HepG2 (cell line): ENCODE results near the gene SIRT7. TPM values are rescaled to one million over a fixed set of nuclear protein-coding genes. Genes with fewer than 3 reads are reported as not detected.
A peak's percentile ranks its signal among the peaks of the same experiment; 100 is the strongest.

Experiments used
- GABPB1 ChIP-seq: IDR thresholded peaks from 2 replicates; pipeline ENCODE4 v1.6.1; 2016; ENCODE audit warnings: mild to moderate bottlenecking, missing genetic modification reagents, moderate library complexity, missing compliant biosample characterization
- HHEX ChIP-seq: IDR thresholded peaks from 2 replicates; pipeline ENCODE4 v1.6.1; 2016; ENCODE audit warnings: control low read depth
- HNF1B ChIP-seq: sonication (generic); formaldehyde crosslinking; IDR thresholded peaks from 2 replicates; pipeline ENCODE4 v1.5.1; 2020; ENCODE audit warnings: mild to moderate bottlenecking, moderate library complexity, missing genetic modification reagents
- HOXA5 ChIP-seq: sonication (generic); formaldehyde crosslinking; IDR thresholded peaks from 2 replicates; pipeline ENCODE4 v1.4.0; 2020; ENCODE audit warnings: missing genetic modification reagents
- JUND ChIP-seq: sonication (generic); formaldehyde crosslinking; IDR thresholded peaks from 2 replicates; pipeline ENCODE4 v1.8.0; 2022; ENCODE audit warnings: mild to moderate bottlenecking, missing genetic modification reagents
- KLF6 ChIP-seq: IDR thresholded peaks from 2 replicates; pipeline ENCODE4 v1.8.0; 2016; ENCODE audit warnings: missing biosample characterization, missing genetic modification reagents
- MAFG ChIP-seq: sonication (generic); formaldehyde crosslinking; IDR thresholded peaks from 2 replicates; pipeline ENCODE4 v1.5.1; 2020; ENCODE audit warnings: mild to moderate bottlenecking, missing genetic modification reagents
- MBNL3 ChIP-seq: fragments of 250-450 bp; sonication (Bioruptor Pico); conservative IDR thresholded peaks from 2 replicates; pipeline ENCODE4 v1.8.0; 2022; ENCODE audit warnings: mild to moderate bottlenecking, inconsistent platforms
- MED8 ChIP-seq: sonication (generic); formaldehyde crosslinking; IDR thresholded peaks from 2 replicates; pipeline ENCODE4 v1.8.1; 2023; ENCODE audit warnings: mild to moderate bottlenecking, missing genetic modification reagents; ENCODE audit not compliant: insufficient replicate concordance
- MIXL1 ChIP-seq: IDR thresholded peaks from 2 replicates; pipeline ENCODE4 v1.6.1; 2016
- PHF20 ChIP-seq: sonication (generic); formaldehyde crosslinking; IDR thresholded peaks from 2 replicates; pipeline ENCODE4 v1.5.0; 2020; ENCODE audit warnings: mild to moderate bottlenecking, missing genetic modification reagents
- RORA ChIP-seq: sonication (generic); formaldehyde crosslinking; IDR thresholded peaks from 2 replicates; pipeline ENCODE4 v1.5.0; 2020; ENCODE audit warnings: mild to moderate bottlenecking, missing genetic modification reagents, moderate library complexity
- SALL2 ChIP-seq: sonication (generic); formaldehyde crosslinking; IDR thresholded peaks from 2 replicates; pipeline ENCODE4 v1.8.1; 2023; ENCODE audit warnings: mild to moderate bottlenecking, missing genetic modification reagents, inconsistent platforms
- SMARCE1 ChIP-seq: fragments of 450-650 bp; IDR thresholded peaks from 2 replicates; pipeline ENCODE4 v1.6.1; 2017; ENCODE audit warnings: borderline replicate concordance
- SRF ChIP-seq: IDR thresholded peaks from 2 replicates; pipeline ENCODE4 v1.6.1; 2011; ENCODE audit warnings: mild to moderate bottlenecking, low read depth, low read length, moderate library complexity
- STAG1 ChIP-seq: sonication (generic); formaldehyde crosslinking; IDR thresholded peaks from 2 replicates; pipeline ENCODE4 v1.4.0; 2020; ENCODE audit warnings: missing genetic modification reagents
- TIGD3 ChIP-seq: sonication (generic); formaldehyde crosslinking; IDR thresholded peaks from 2 replicates; pipeline ENCODE4 v1.5.1; 2020; ENCODE audit warnings: mild to moderate bottlenecking, missing genetic modification reagents, borderline replicate concordance
- ZBTB1 ChIP-seq: sonication (generic); formaldehyde crosslinking; IDR thresholded peaks from 2 replicates; pipeline ENCODE4 v1.4.0; 2020; ENCODE audit warnings: missing genetic modification reagents, borderline replicate concordance
- ZNF121 ChIP-seq: sonication (generic); formaldehyde crosslinking; IDR thresholded peaks from 2 replicates; pipeline ENCODE4 v1.5.0; 2020; ENCODE audit warnings: mild to moderate bottlenecking, missing genetic modification reagents
- ZNF225 ChIP-seq: sonication (generic); formaldehyde crosslinking; IDR thresholded peaks from 2 replicates; pipeline ENCODE4 v1.4.0; 2020; ENCODE audit warnings: mild to moderate bottlenecking, missing genetic modification reagents
- ZNF235 ChIP-seq: sonication (generic); formaldehyde crosslinking; IDR thresholded peaks from 2 replicates; pipeline ENCODE4 v1.8.1; 2023; ENCODE audit warnings: mild to moderate bottlenecking, missing genetic modification reagents, borderline replicate concordance
- ZNF510 ChIP-seq: sonication (generic); formaldehyde crosslinking; IDR thresholded peaks from 2 replicates; pipeline ENCODE4 v1.4.0; 2020; ENCODE audit warnings: low read depth, mild to moderate bottlenecking, missing genetic modification reagents
- ZNF552 ChIP-seq: sonication (generic); formaldehyde crosslinking; IDR thresholded peaks from 2 replicates; pipeline ENCODE4 v1.9.0; 2022; ENCODE audit warnings: missing genetic modification reagents, mild to moderate bottlenecking, borderline replicate concordance
- polyA plus RNA-seq, 8 experiments: library from polyadenylated mRNA; depleted of rRNA in 3 of 8; stranded (reverse) in 7 of 8; unstranded in 1 of 8; fragments of >200 nt; fragmentation: Illumina TruSeq in 4 of 8; extraction: Trizol in 4 of 8; gene quantifications; 2 replicates each; pipeline versions ENCODE4 v1.2.1 to v1.2.3, GENCODE V29; 2011 to 2016; ENCODE audit warnings: low read depth in 4 of 8, missing spikeins in 1 of 8, mixed read lengths in 1 of 8; ENCODE audit not compliant: insufficient read depth in 1 of 8
- total RNA-seq, 5 experiments: library from RNA; depleted of rRNA; stranded (reverse); fragments of >200 nt; fragmentation: Illumina TruSeq; extraction: Trizol; gene quantifications; 2 replicates each; pipeline ENCODE4 v1.2.3, GENCODE V29; 2016; ENCODE audit warnings: low read depth in 1 of 5
- TF ChIP-seq, protein P1 (sequence below): sonication (generic); formaldehyde crosslinking; IDR thresholded peaks from 2 replicates; pipeline ENCODE4 v1.4.0; 2020; ENCODE audit warnings: missing genetic modification reagents, borderline replicate concordance
- TF ChIP-seq, protein P2 (sequence below): sonication (generic); formaldehyde crosslinking; IDR thresholded peaks from 2 replicates; pipeline ENCODE4 v1.5.1; 2020; ENCODE audit warnings: mild to moderate bottlenecking, missing genetic modification reagents, moderate library complexity

SIRT7 gene
- total and polyA plus RNA-seq, 2 of the 13 experiments (the other 11 are each of a cell fraction or from before 2014, with no cell fraction given): 8.3 to 24.8 TPM

GRCh38 chr17:81871387-81872230 is 46.4 kb downstream of the SIRT7 start (continued):
- TF ChIP-seq MED8 (CRISPR knock-in tag) (peak; percentile 85), ZNF235 (CRISPR knock-in tag) (peak; percentile 91), HOXA5 (CRISPR knock-in tag) (peak; percentile 51), GABPB1 (CRISPR knock-in tag) (peak; percentile 92), HNF1B (0 out of 2 replicates have a peak, but pooled peaks have one; percentile 38), SMARCE1 (no peak), ZNF510 (CRISPR knock-in tag) (peak; percentile 84), PHF20 (CRISPR knock-in tag) (peak; percentile 91), MAFG (no peak), HHEX (CRISPR knock-in tag) (no peak), STAG1 (no peak), KLF6 (CRISPR knock-in tag) (no peak; the same call in 1 of the 2 replicates), ZNF225 (peak; percentile 98; the same call in 1 of the 2 replicates), SRF (peak; percentile 55; the same call in 1 of the 2 replicates), JUND (CRISPR knock-in tag) (peak; percentile 84), ZNF121 (peak; percentile 37; the same call in 1 of the 2 replicates), MIXL1 (CRISPR knock-in tag) (peak; percentile 78), RORA (CRISPR knock-in tag) (no peak), MBNL3 (CRISPR knock-in tag) (no peak; the same call in 1 of the 2 replicates), TIGD3 (CRISPR knock-in tag) (no peak), ZBTB1 (CRISPR knock-in tag) (no peak), ZNF552 (CRISPR knock-in tag) (peak; percentile 98), SALL2 (CRISPR knock-in tag) (peak; percentile 85)
- TF ChIP-seq, protein P1, sequence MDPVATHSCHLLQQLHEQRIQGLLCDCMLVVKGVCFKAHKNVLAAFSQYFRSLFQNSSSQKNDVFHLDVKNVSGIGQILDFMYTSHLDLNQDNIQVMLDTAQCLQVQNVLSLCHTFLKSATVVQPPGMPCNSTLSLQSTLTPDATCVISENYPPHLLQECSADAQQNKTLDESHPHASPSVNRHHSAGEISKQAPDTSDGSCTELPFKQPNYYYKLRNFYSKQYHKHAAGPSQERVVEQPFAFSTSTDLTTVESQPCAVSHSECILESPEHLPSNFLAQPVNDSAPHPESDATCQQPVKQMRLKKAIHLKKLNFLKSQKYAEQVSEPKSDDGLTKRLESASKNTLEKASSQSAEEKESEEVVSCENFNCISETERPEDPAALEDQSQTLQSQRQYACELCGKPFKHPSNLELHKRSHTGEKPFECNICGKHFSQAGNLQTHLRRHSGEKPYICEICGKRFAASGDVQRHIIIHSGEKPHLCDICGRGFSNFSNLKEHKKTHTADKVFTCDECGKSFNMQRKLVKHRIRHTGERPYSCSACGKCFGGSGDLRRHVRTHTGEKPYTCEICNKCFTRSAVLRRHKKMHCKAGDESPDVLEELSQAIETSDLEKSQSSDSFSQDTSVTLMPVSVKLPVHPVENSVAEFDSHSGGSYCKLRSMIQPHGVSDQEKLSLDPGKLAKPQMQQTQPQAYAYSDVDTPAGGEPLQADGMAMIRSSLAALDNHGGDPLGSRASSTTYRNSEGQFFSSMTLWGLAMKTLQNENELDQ: no peak
- TF ChIP-seq, protein P2, sequence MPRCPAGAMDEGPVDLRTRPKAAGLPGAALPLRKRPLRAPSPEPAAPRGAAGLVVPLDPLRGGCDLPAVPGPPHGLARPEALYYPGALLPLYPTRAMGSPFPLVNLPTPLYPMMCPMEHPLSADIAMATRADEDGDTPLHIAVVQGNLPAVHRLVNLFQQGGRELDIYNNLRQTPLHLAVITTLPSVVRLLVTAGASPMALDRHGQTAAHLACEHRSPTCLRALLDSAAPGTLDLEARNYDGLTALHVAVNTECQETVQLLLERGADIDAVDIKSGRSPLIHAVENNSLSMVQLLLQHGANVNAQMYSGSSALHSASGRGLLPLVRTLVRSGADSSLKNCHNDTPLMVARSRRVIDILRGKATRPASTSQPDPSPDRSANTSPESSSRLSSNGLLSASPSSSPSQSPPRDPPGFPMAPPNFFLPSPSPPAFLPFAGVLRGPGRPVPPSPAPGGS (CRISPR knock-in tag): peak; percentile 97; the same call in 1 of the 2 replicates
